Measurements from ENCODE around the gene LACRT. TPM values are rescaled to one million over a fixed set of nuclear protein-coding genes. Genes with fewer than 3 reads are reported as not detected.

Gene LACRT
- total and polyA plus RNA-seq, 2 of the 8 experiments (the other 6 are each of a cell fraction or from before 2014, with no cell fraction given) = not detected

- no peak for TF ChIP-seq POLR2A (IDR thresholded peaks at IDR 0.05; ENCODE audit: control extremely low read depth in 1 of 2, low read depth in 2 of 2, low read length in 2 of 2)
- TF ChIP-seq RBBP5 (IDR thresholded peaks at IDR 0.05; ENCODE audit: borderline replicate concordance, low read depth, low read length) = no peak
- no peak for TF ChIP-seq SP2 (IDR thresholded peaks at IDR 0.05; ENCODE audit: low read length)
- no peak for TF ChIP-seq TBP (IDR thresholded peaks at IDR 0.05; ENCODE audit: low read depth, low read length)
- no peak for TF ChIP-seq PHF8 (conservative IDR thresholded peaks at IDR 0.05; ENCODE audit: low read depth, low read length)
- no peak for TF ChIP-seq NRF1 (IDR thresholded peaks at IDR 0.05; ENCODE audit: low read depth, low read length)
- no peak for TF ChIP-seq RXRA (IDR thresholded peaks at IDR 0.05; ENCODE audit: insufficient read depth, low read depth, low read length)
- TF ChIP-seq FOSL1 (IDR thresholded peaks at IDR 0.05; ENCODE audit: insufficient read depth, low read depth, low read length) = no peak
- TF ChIP-seq ATF3 (IDR thresholded peaks at IDR 0.05; ENCODE audit: insufficient read depth, low read depth, low read length) = no peak
Measured at GRCh38 chr12:54660320-54660962, 25.7 kb upstream of the LACRT start (continued).

Data from H1 (cell line).